H1 (cell line): ENCODE results near the gene MMP15. TPM values are rescaled to one million over a fixed set of nuclear protein-coding genes. Genes with fewer than 3 reads are reported as not detected.

Source experiments
- CTCF ChIA-PET: fragments of 300-600 bp; sonication (Branson Sonifier 250); formaldehyde crosslinking; loops from one replicate; lab custom pipeline; 2021; ENCODE audit not compliant: partially characterized antibody; lab: Charles Lee
- POLR2A ChIA-PET: fragments of 300-600 bp; sonication (Branson Sonifier 250); formaldehyde crosslinking; loops from one replicate; lab custom pipeline; 2021; ENCODE audit warnings: inconsistent platforms; ENCODE audit not compliant: partially characterized antibody; lab: Charles Lee
- DNase-seq, 2 experiments: peaks; one replicate each; pipeline versions ENCODE4 v3.0.0 to v3.0.0-alpha.2; 2010 to 2022; ENCODE audit warnings: low spot score in 2 of 2, low read depth in 1 of 2, mixed read lengths in 1 of 2
- FAIRE-seq: peaks from 2 replicates; lab custom pipeline; 2011; peaks lifted over from hg19 to GRCh38; lab: Jason Lieb, UNC
- H2AFZ ChIP-seq: 2 replicates; pipeline ENCODE4 v1.8.1; 2012; ENCODE audit warnings: low read length, inconsistent platforms
- H2AK5ac ChIP-seq: 2 replicates; pipeline ENCODE4 v1.6.1; 2013; ENCODE audit warnings: low read depth, low read length
- H2BK120ac ChIP-seq: replicated peaks from 2 replicates; pipeline ENCODE3; 2013; ENCODE audit warnings: low read depth, low read length, inconsistent platforms
- H2BK12ac ChIP-seq: 2 replicates; pipeline ENCODE4 v1.6.1; 2013; ENCODE audit warnings: low read depth, low read length
- H2BK15ac ChIP-seq: 2 replicates; pipeline ENCODE4 v1.6.1; 2013; ENCODE audit warnings: low read length
- H2BK20ac ChIP-seq: 2 replicates; pipeline ENCODE4 v1.6.1; 2013; ENCODE audit warnings: low read length
- H2BK5ac ChIP-seq: 2 replicates; pipeline ENCODE4 v1.6.1; 2013; ENCODE audit warnings: low read depth, low read length
- H3K14ac ChIP-seq: 2 replicates; pipeline ENCODE4 v1.6.1; 2013; ENCODE audit warnings: inconsistent platforms; ENCODE audit not compliant: insufficient read length
- H3K18ac ChIP-seq: 2 replicates; pipeline ENCODE4 v1.6.1; 2013; ENCODE audit warnings: low read length; ENCODE audit errors: extremely low read depth
- H3K23ac ChIP-seq: 2 replicates; pipeline ENCODE4 v1.6.1; 2013; ENCODE audit warnings: inconsistent platforms; ENCODE audit not compliant: insufficient read length
- H3K23me2 ChIP-seq: 2 replicates; pipeline ENCODE4 v1.6.1; 2013; ENCODE audit warnings: low read depth, low read length
- H3K27ac ChIP-seq: 2 replicates; pipeline ENCODE4 v1.6.1; 2011; ENCODE audit warnings: low read depth, low read length, inconsistent platforms
- H3K27me3 ChIP-seq, 4 experiments: replicated peaks in 1 of 4; 1 replicate in 1 of 4; 2 replicates in 3 of 4; pipeline versions ENCODE4 v1.6.1 to v1.8.1; 2011 to 2013; ENCODE audit warnings: low read length in 3 of 4, mild to moderate bottlenecking in 3 of 4, inconsistent platforms in 2 of 4, mixed read lengths in 2 of 4, moderate library complexity in 1 of 4; ENCODE audit not compliant: control insufficient read depth in 3 of 4, insufficient read depth in 3 of 4; ENCODE audit errors: extremely low read depth in 1 of 4
- H3K36me3 ChIP-seq, 4 experiments: 2 replicates each; pipeline versions ENCODE4 v1.6.1 to v1.8.1; 2011 to 2013; ENCODE audit warnings: mild to moderate bottlenecking in 4 of 4, low read length in 3 of 4, moderate library complexity in 2 of 4, control low read depth in 1 of 4, inconsistent platforms in 1 of 4; ENCODE audit not compliant: insufficient read depth in 4 of 4, control insufficient read depth in 2 of 4
- H3K4ac ChIP-seq: replicated peaks from 2 replicates; pipeline ENCODE3; 2013; ENCODE audit warnings: low read length, low read depth, mixed read lengths, inconsistent platforms; ENCODE audit not compliant: insufficient read length
- H3K4me1 ChIP-seq, 4 experiments: replicated peaks in 1 of 4; 1 replicate in 1 of 4; 2 replicates in 3 of 4; pipeline versions ENCODE4 v1.6.1 to v1.8.1; 2011 to 2013; ENCODE audit warnings: low read length in 3 of 4, inconsistent platforms in 2 of 4, mixed read lengths in 1 of 4; ENCODE audit not compliant: insufficient read depth in 4 of 4, control insufficient read depth in 3 of 4
- H3K4me2 ChIP-seq, 2 experiments: 2 replicates each; pipeline versions ENCODE4 v1.6.1 to v1.8.1; 2011 to 2013; ENCODE audit warnings: low read depth in 2 of 2, low read length in 2 of 2, control low read depth in 1 of 2, inconsistent platforms in 1 of 2, mild to moderate bottlenecking in 1 of 2; ENCODE audit not compliant: insufficient read depth in 1 of 2
- H3K4me3 ChIP-seq, 4 experiments: fragments of 200-600, 300-600 bp in 1 of 4; sonication (generic), shearing (Covaris generic), sonication (Bioruptor Twin) in 1 of 4; 2 replicates each; pipeline versions ENCODE4 v1.5.1 to v1.8.1; 2011 to 2016; ENCODE audit warnings: low read length in 4 of 4, low read depth in 3 of 4, control low read depth in 2 of 4, inconsistent platforms in 2 of 4, mild to moderate bottlenecking in 2 of 4, mixed read lengths in 1 of 4, moderate library complexity in 1 of 4; ENCODE audit not compliant: insufficient read depth in 2 of 4; ENCODE audit errors: extremely low read depth in 1 of 4
- H3K56ac ChIP-seq: replicated peaks from 2 replicates; pipeline ENCODE3; 2013; ENCODE audit warnings: low read depth, mild to moderate bottlenecking, mixed read lengths, low read length, inconsistent platforms; ENCODE audit not compliant: insufficient read length
- H3K79me1 ChIP-seq: 2 replicates; pipeline ENCODE4 v1.6.1; 2013; ENCODE audit warnings: low read depth, low read length, control low read depth
- H3K79me2 ChIP-seq, 2 experiments: 2 replicates each; pipeline versions ENCODE4 v1.6.1 to v1.8.1; 2012 to 2013; ENCODE audit warnings: low read length in 2 of 2, mild to moderate bottlenecking in 2 of 2, inconsistent platforms in 1 of 2; ENCODE audit not compliant: insufficient read depth in 2 of 2, control insufficient read depth in 1 of 2
- H3K9ac ChIP-seq, 4 experiments: replicated peaks in 1 of 4; 1 replicate in 1 of 4; 2 replicates in 3 of 4; pipeline versions ENCODE4 v1.6.1 to v1.8.1; 2011 to 2013; ENCODE audit warnings: low read depth in 3 of 4, low read length in 3 of 4, control low read depth in 2 of 4, mild to moderate bottlenecking in 2 of 4, moderate library complexity in 2 of 4, inconsistent platforms in 1 of 4; ENCODE audit errors: extremely low read depth in 1 of 4
- H3K9me3 ChIP-seq, 2 experiments: 2 replicates each; pipeline versions ENCODE4 v1.6.1 to v1.8.1; 2012 to 2013; ENCODE audit warnings: mild to moderate bottlenecking in 2 of 2, moderate library complexity in 2 of 2, control low read depth in 1 of 2, inconsistent platforms in 1 of 2, low read depth in 1 of 2, low read length in 1 of 2, mixed read lengths in 1 of 2; ENCODE audit not compliant: insufficient read depth in 2 of 2
- H4K20me1 ChIP-seq, 2 experiments: replicated peaks in 1 of 2; 2 replicates each; pipeline versions ENCODE3 to v1.8.1; 2011 to 2013; ENCODE audit warnings: inconsistent platforms in 2 of 2, low read length in 2 of 2, mild to moderate bottlenecking in 1 of 2; ENCODE audit not compliant: insufficient read depth in 2 of 2, control insufficient read depth in 1 of 2
- H4K5ac ChIP-seq: 2 replicates; pipeline ENCODE4 v1.6.1; 2013; ENCODE audit warnings: low read length, low read depth, mixed read lengths, inconsistent platforms; ENCODE audit not compliant: insufficient read length
- H4K8ac ChIP-seq: 2 replicates; pipeline ENCODE4 v1.8.0; 2013; ENCODE audit warnings: mild to moderate bottlenecking, moderate library complexity, low read length, inconsistent platforms; ENCODE audit not compliant: insufficient read depth; ENCODE audit errors: extremely low read depth
- H4K91ac ChIP-seq: replicated peaks from 2 replicates; pipeline ENCODE3; 2013; ENCODE audit warnings: low read length, mixed read lengths, inconsistent platforms; ENCODE audit not compliant: insufficient read length
- ASH2L ChIP-seq: fragments of 200-600, 300-600 bp; sonication (generic); IDR thresholded peaks from one replicate; pipeline ENCODE4 v1.7.1; 2017; ENCODE audit warnings: low read length
- BRCA1 ChIP-seq: IDR thresholded peaks from 2 replicates; pipeline ENCODE4 v1.6.1; 2012; ENCODE audit warnings: low read depth, low read length, improper control_type of control experiment
- CEBPB ChIP-seq: IDR thresholded peaks from 2 replicates; pipeline ENCODE4 v1.6.1; 2012; ENCODE audit warnings: low read depth, low read length
- JUND ChIP-seq: IDR thresholded peaks from 2 replicates; pipeline ENCODE4 v1.6.1; 2011; ENCODE audit warnings: mild to moderate bottlenecking, improper control_type of control experiment, low read length
- KDM1A ChIP-seq: fragments of 200-600, 300-600 bp; sonication (generic); IDR thresholded peaks from 2 replicates; pipeline ENCODE4 v1.7.1; 2016; ENCODE audit warnings: mild to moderate bottlenecking, low read length, borderline replicate concordance
- MAFK ChIP-seq: IDR thresholded peaks from 2 replicates; pipeline ENCODE4 v1.6.1; 2012; ENCODE audit warnings: low read depth, mild to moderate bottlenecking, improper control_type of control experiment, low read length
- MAX ChIP-seq: IDR thresholded peaks from 2 replicates; pipeline ENCODE4 v1.6.1; 2012; ENCODE audit warnings: inconsistent platforms
- SAP30 ChIP-seq: fragments of 300-600 bp; sonication (generic); IDR thresholded peaks from 2 replicates; pipeline ENCODE4 v1.7.1; 2012; ENCODE audit warnings: low read length, moderate library complexity, mild to moderate bottlenecking, inconsistent platforms; ENCODE audit not compliant: insufficient read depth, insufficient replicate concordance
- SIN3A ChIP-seq, 2 experiments: IDR thresholded peaks in 1 of 2; conservative IDR thresholded peaks in 1 of 2; 2 replicates each; pipeline ENCODE4 v1.6.1; 2011 to 2012; ENCODE audit warnings: low read length in 2 of 2, improper control_type of control experiment in 1 of 2, low read depth in 1 of 2, mild to moderate bottlenecking in 1 of 2
- SUZ12 ChIP-seq: fragments of 200-600 bp; sonication (generic); IDR thresholded peaks from 2 replicates; pipeline ENCODE4 v1.6.1; 2012; ENCODE audit warnings: mild to moderate bottlenecking, inconsistent platforms, low read length, moderate library complexity, mixed read lengths
- WGBS, 2 experiments: shearing (Covaris generic) in 1 of 2; methylation state at CpG; one replicate each; pipeline versions ENCODE4 v1.1.6 to v1.1.7; 2013 to 2015; ENCODE audit warnings: low lambda C conversion rate in 2 of 2, mixed read lengths in 2 of 2, inconsistent platforms in 1 of 2, low coverage in 1 of 2, missing lambda C conversion rate in 1 of 2; ENCODE audit not compliant: insufficient replicate concordance in 2 of 2, insufficient coverage in 1 of 2, insufficient read length in 1 of 2; ENCODE audit errors: extremely low coverage in 1 of 2, missing lambda C conversion rate in 1 of 2; 5-methylcytosine and 5-hydroxymethylcytosine counted together
- polyA plus RNA-seq, 7 experiments: library from polyadenylated mRNA; depleted of rRNA in 3 of 7; stranded (reverse) in 5 of 7; unstranded in 2 of 7; fragments of >200 nt in 5 of 7; fragments of 200-250 nt in 2 of 7; gene quantifications; 1 replicate in 5 of 7; 2 replicates in 1 of 7; 4 replicates in 1 of 7; pipeline versions ENCODE4 v1.2.1 to v1.2.3, GENCODE V29; 2011 to 2013; ENCODE audit warnings: missing spikeins in 2 of 7, mixed read lengths in 2 of 7
- total RNA-seq: library from RNA; stranded (reverse); fragmentation: NEBNext Ultra II Directional; extraction: Animal tissue kit (Norgen Biotek cat#: 25700); gene quantifications from 2 replicates; pipeline ENCODE4 v1.2.1, GENCODE V29; 2021

Gene MMP15
- total and polyA plus RNA-seq, 2 of the 8 experiments (the other 6 are each of a cell fraction or from before 2014, with no cell fraction given) = 38.5 to 42.2 TPM

- no peak overlapping the region for H3K4ac ChIP-seq
- no peaks in the 10 kb centered on the region for H3K23me2 ChIP-seq
- POLR2A ChIA-PET = no interaction called here
- H3K27me3 ChIP-seq = no peaks in the 10 kb centered on the region
- H2AK5ac ChIP-seq = no peak overlapping the region
- no peak for FAIRE-seq
- H2BK15ac ChIP-seq = no peak overlapping the region
- DNase-seq = no peak
- H2BK12ac ChIP-seq = no peak overlapping the region
- WGBS, 2 experiments = 87% methylated on average over 8 of the region's 8 CpGs; no CpG with 5 or more reads in 1 of the 2 experiments
- no peak overlapping the region for H3K27ac ChIP-seq
- peaks cover 2% of the 10 kb centered on the region in 2 experiments; a peak in 1 of 4 replicates for H3K9me3 ChIP-seq
- H3K4me1 ChIP-seq = no peaks in the 10 kb centered on the region
- no peak overlapping the region for H3K18ac ChIP-seq
- H3K23ac ChIP-seq = no peak overlapping the region
- no peak overlapping the region for H2BK120ac ChIP-seq
- no peak overlapping the region for H3K9ac ChIP-seq
- no peaks in the 10 kb centered on the region for H3K79me2 ChIP-seq
- H4K5ac ChIP-seq = no peak overlapping the region
- no peak overlapping the region for H4K8ac ChIP-seq
- no peak overlapping the region for H3K56ac ChIP-seq
- no peak overlapping the region for H4K91ac ChIP-seq
- H3K14ac ChIP-seq = no peak overlapping the region
- H3K4me3 ChIP-seq = no peak overlapping the region
- H2BK5ac ChIP-seq = no peak overlapping the region
- no peak overlapping the region for H3K4me2 ChIP-seq
- no peaks in the 10 kb centered on the region for H3K79me1 ChIP-seq
- H2BK20ac ChIP-seq = no peak overlapping the region
- H2AFZ ChIP-seq = no peak overlapping the region; the same call in 1 of the 2 replicates
- H3K36me3 ChIP-seq = no peaks in the 10 kb centered on the region
- TF ChIP-seq ASH2L (no peak), SIN3A (conservative IDR thresholded peaks at IDR 0.05 in 1 of 2, IDR thresholded peaks at IDR 0.05 in 1 of 2; ENCODE audit: low read depth in 1 of 2, low read length in 2 of 2) (no peak), SUZ12 (no peak), BRCA1 (no peak), JUND (no peak), MAFK (no peak), SAP30 (no peak), CEBPB (no peak), MAX (no peak), KDM1A (no peak)
- CTCF ChIA-PET = interaction anchor here (0.6 to 1.9 kb wide), 4 partner anchors 8 to 44 kb away, joined by 3 to 6 read pairs (median 4); no protein-coding TSS in a partner anchor
- no peaks in the 10 kb centered on the region for H4K20me1 ChIP-seq
Measured at GRCh38 chr16:58077796-58078195, 52.2 kb downstream of the MMP15 start.
